ENCODE data around the gene UNG. TPM values are rescaled to one million over a fixed set of nuclear protein-coding genes. Genes with fewer than 3 reads are reported as not detected.

The UNG gene
- total and polyA plus RNA-seq, 5 donors = 10.3 to 16.6 (median 10.6) TPM

- no peak overlapping the region for H3K4me3 ChIP-seq (ENCODE audit: low read length)
- no peaks in the 10 kb centered on the region for H3K9me3 ChIP-seq (ENCODE audit: control insufficient read depth, low read length)
- ATAC-seq (no peak), DNase-seq (no peak)
- peaks cover 13% of the 10 kb centered on the region for H3K4me1 ChIP-seq (ENCODE audit: control insufficient read depth, insufficient read depth, low read length)
- H3K27me3 ChIP-seq (ENCODE audit: control insufficient read depth, insufficient read depth) = no peaks in the 10 kb centered on the region
- no peak overlapping the region for H3K27ac ChIP-seq (ENCODE audit: low read length)
- 96% methylated on average over 3 of the region's 3 CpGs for WGBS
- intact Hi-C loops (cut with DNase I) = no loop called here
Measured at GRCh38 chr12:109121346-109121880, 24.0 kb downstream of the UNG start.

- H3K27ac ChIP-seq (ENCODE audit: low read length) = peak overlapping the region; percentile 70
- ATAC-seq (no peak), DNase-seq (no peak)
- no peaks in the 10 kb centered on the region for H3K27me3 ChIP-seq (ENCODE audit: control insufficient read depth, insufficient read depth)
- H3K4me1 ChIP-seq (ENCODE audit: control insufficient read depth, insufficient read depth, low read length) = peaks cover 12% of the 10 kb centered on the region
- intact Hi-C loops (cut with DNase I) = no loop called here
- no peaks in the 10 kb centered on the region for H3K9me3 ChIP-seq (ENCODE audit: control insufficient read depth, low read length)
- 74% methylated on average over 12 of the region's 12 CpGs for WGBS
- no peak overlapping the region for H3K4me3 ChIP-seq (ENCODE audit: low read length)
Measured at GRCh38 chr12:109124878-109125648, 27.7 kb downstream of the UNG start.

GRCh38 chr12:109125791-109126190, 28.4 kb downstream of the UNG start:
- no peak for DNase-seq
- H3K27me3 ChIP-seq (ENCODE audit: control insufficient read depth, insufficient read depth) = no peaks in the 10 kb centered on the region
- 90% methylated on average over 7 of the region's 7 CpGs for WGBS
- H3K4me3 ChIP-seq (ENCODE audit: low read length) = no peak overlapping the region
- H3K27ac ChIP-seq (ENCODE audit: low read length) = no peak overlapping the region
- no peak for ATAC-seq
- peaks cover 9% of the 10 kb centered on the region for H3K4me1 ChIP-seq (ENCODE audit: control insufficient read depth, insufficient read depth, low read length)
- no peaks in the 10 kb centered on the region for H3K9me3 ChIP-seq (ENCODE audit: control insufficient read depth, low read length)
- intact Hi-C loops (cut with DNase I) = no loop called here

- 69% methylated on average over 3 of the region's 3 CpGs for WGBS
- H3K4me3 ChIP-seq (ENCODE audit: low read length) = no peak overlapping the region
- peaks cover 7% of the 10 kb centered on the region for H3K4me1 ChIP-seq (ENCODE audit: control insufficient read depth, insufficient read depth, low read length)
- no peak for DNase-seq
- H3K27me3 ChIP-seq (ENCODE audit: control insufficient read depth, insufficient read depth) = no peaks in the 10 kb centered on the region
- H3K27ac ChIP-seq (ENCODE audit: low read length) = no peak overlapping the region
- intact Hi-C loops (cut with DNase I) = no loop called here
- ATAC-seq = peak in 1 of 2 donors; percentile 7
- H3K9me3 ChIP-seq (ENCODE audit: control insufficient read depth, low read length) = no peaks in the 10 kb centered on the region
Measured at GRCh38 chr12:109126784-109127183, 29.4 kb downstream of the UNG start.

GRCh38 chr12:109127533-109128242, 30.3 kb downstream of the UNG start:
- no peaks in the 10 kb centered on the region for H3K9me3 ChIP-seq (ENCODE audit: control insufficient read depth, low read length)
- ATAC-seq (no peak), DNase-seq (no peak)
- 79% methylated on average over 13 of the region's 13 CpGs for WGBS
- H3K4me1 ChIP-seq (ENCODE audit: control insufficient read depth, insufficient read depth, low read length) = peaks cover 7% of the 10 kb centered on the region
- H3K27me3 ChIP-seq (ENCODE audit: control insufficient read depth, insufficient read depth) = no peaks in the 10 kb centered on the region
- intact Hi-C loops (cut with DNase I) = no loop called here
- no peak overlapping the region for H3K27ac ChIP-seq (ENCODE audit: low read length)
- no peak overlapping the region for H3K4me3 ChIP-seq (ENCODE audit: low read length)

GRCh38 chr12:109130297-109131153, 33.1 kb downstream of the UNG start:
- H3K27ac ChIP-seq (ENCODE audit: low read length) = peak overlapping the region; percentile 84

GRCh38 chr12:109131154-109132050, 34.0 kb downstream of the UNG start:
- Histone ChIP-seq H3K27me3 (ENCODE audit: control insufficient read depth, insufficient read depth) (no peaks in the 10 kb centered on the region), H3K4me1 (ENCODE audit: control insufficient read depth, insufficient read depth, low read length) (peaks cover 15% of the 10 kb centered on the region), H3K4me3 (ENCODE audit: low read length) (no peak overlapping the region), H3K9me3 (ENCODE audit: control insufficient read depth, low read length) (no peaks in the 10 kb centered on the region), H3K27ac (ENCODE audit: low read length) (peak overlapping the region; percentile 86)
- ATAC-seq = peak; percentile 90 to 91
- DNase-seq = peak; percentile 82 to 90 (median 89)
- intact Hi-C loops (cut with DNase I) = no loop called here
- 45% methylated on average over 24 of the region's 24 CpGs for WGBS

More at GRCh38 chr12:109130297-109131153, 33.1 kb downstream of the UNG start:
- H3K27me3 ChIP-seq (ENCODE audit: control insufficient read depth, insufficient read depth) = no peaks in the 10 kb centered on the region
- ATAC-seq (peak; percentile 27 to 40), DNase-seq (no peak)
- 66% methylated on average over 15 of the region's 15 CpGs for WGBS
- intact Hi-C loops (cut with DNase I) = no loop called here
- H3K4me1 ChIP-seq (ENCODE audit: control insufficient read depth, insufficient read depth, low read length) = peaks cover 15% of the 10 kb centered on the region
- H3K9me3 ChIP-seq (ENCODE audit: control insufficient read depth, low read length) = no peaks in the 10 kb centered on the region
- no peak overlapping the region for H3K4me3 ChIP-seq (ENCODE audit: low read length)

GRCh38 chr12:109134186-109134917, 37.0 kb downstream of the UNG start:
- no peak overlapping the region for H3K4me3 ChIP-seq (ENCODE audit: low read length)
- peak; percentile 66 to 80 (median 75) for DNase-seq
- H3K4me1 ChIP-seq (ENCODE audit: control insufficient read depth, insufficient read depth, low read length) = peaks cover 15% of the 10 kb centered on the region
- no peaks in the 10 kb centered on the region for H3K27me3 ChIP-seq (ENCODE audit: control insufficient read depth, insufficient read depth)
- intact Hi-C loops (cut with DNase I) = no loop called here
- no peaks in the 10 kb centered on the region for H3K9me3 ChIP-seq (ENCODE audit: control insufficient read depth, low read length)
- peak; percentile 40 for ATAC-seq
- 40% methylated on average over 6 of the region's 6 CpGs for WGBS
- peak overlapping the region; percentile 79 for H3K27ac ChIP-seq (ENCODE audit: low read length)

- H3K27ac ChIP-seq (ENCODE audit: low read length) = peak overlapping the region; percentile 73
- H3K9me3 ChIP-seq (ENCODE audit: control insufficient read depth, low read length) = no peaks in the 10 kb centered on the region
- DNase-seq (no peak), ATAC-seq (peak; percentile 29 to 47)
- intact Hi-C loops (cut with DNase I) = no loop called here
- H3K4me1 ChIP-seq (ENCODE audit: control insufficient read depth, insufficient read depth, low read length) = peaks cover 13% of the 10 kb centered on the region
- H3K4me3 ChIP-seq (ENCODE audit: low read length) = no peak overlapping the region
- WGBS = 73% methylated on average over 2 of the region's 2 CpGs
- no peaks in the 10 kb centered on the region for H3K27me3 ChIP-seq (ENCODE audit: control insufficient read depth, insufficient read depth)
Measured at GRCh38 chr12:109137055-109137454, 39.7 kb downstream of the UNG start.
